OCI-M1 (cell line): Measurements from ENCODE around the gene GMDS.
A peak's percentile ranks its signal among the peaks of the same experiment; 100 is the strongest.
"Not testable (repeated sequence)": the region's sequence is repeated elsewhere in the genome, so short reads cannot be mapped to it uniquely, and the experiment has no call there.

Source experiments
- DNase-seq: peaks from one replicate; lab custom pipeline; 2025; lab: John Stamatoyannopoulos, UW

GMDS gene

GRCh38 chr6:1686117-1687098, 559.0 kb downstream of the GMDS start:
- DNase-seq, result peak; percentile 10

DNA sequence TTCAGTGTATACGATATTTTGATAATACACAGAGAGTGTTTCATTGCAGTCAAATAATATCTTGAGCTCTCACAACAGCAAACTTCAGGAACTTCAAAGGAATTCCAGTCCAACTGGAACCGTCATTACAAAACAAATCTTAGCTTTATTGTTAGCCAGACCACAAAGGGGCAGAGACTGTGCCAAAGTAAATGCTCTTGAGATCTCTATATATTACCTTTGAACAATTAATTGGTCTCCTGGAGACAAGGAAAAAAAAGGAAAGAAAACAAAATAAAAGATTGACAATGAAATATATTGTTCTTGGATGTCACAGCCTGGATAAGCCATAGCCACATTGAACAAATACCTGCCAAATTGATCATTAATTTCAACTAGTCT, 565.7 kb downstream of the GMDS start:
- DNase-seq, result no peak

GRCh38 chr6:1679031-1679687, 566.2 kb downstream of the GMDS start:
- no peak for DNase-seq

- DNase-seq, result no peak
Measured at GRCh38 chr6:1678201-1678600, 567.2 kb downstream of the GMDS start.

GRCh38 chr6:1672379-1672778, 573.0 kb downstream of the GMDS start:
- DNase-seq, result no peak

DNA sequence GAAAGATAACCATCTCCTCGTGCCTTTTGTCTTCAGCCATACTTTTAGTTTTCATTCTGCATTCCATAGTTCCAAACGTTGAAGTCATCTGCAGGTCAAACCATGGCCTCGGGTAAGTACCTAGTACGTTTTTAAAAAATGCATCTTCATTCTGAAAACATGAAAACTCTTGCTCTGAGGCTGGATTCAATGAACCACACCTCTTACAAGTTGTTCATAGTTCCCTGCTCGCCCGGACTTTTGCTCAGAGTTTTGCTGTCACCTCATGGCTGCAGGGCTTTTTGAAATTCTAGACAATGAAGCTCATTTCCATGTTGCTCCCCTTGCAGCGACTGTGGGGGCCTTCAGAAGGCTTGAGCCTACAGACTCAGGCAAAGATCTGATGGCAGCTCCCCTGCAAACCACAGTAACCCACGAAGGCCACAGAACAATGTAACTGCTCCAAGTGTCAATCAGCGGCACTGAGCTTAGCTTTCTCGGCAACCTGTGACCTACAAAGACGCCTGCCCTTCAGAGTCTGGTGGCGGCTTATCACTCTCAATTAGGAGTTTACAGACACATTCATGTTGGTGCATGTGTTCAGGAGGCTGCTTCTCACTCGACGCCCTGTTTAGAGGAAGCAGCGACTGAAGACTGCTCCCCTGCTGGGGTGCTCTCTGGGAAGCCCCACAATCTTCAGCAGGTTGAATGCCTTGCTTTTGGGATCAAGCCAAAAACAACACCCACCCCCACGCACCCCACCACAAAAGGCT, 574.5 kb downstream of the GMDS start:
- no peak for DNase-seq

GRCh38 chr6:1669996-1670395, 575.4 kb downstream of the GMDS start:
- no peak for DNase-seq

GRCh38 chr6:1668456-1668855, 576.9 kb downstream of the GMDS start:
- DNase-seq, result not testable (repeated sequence)

DNA sequence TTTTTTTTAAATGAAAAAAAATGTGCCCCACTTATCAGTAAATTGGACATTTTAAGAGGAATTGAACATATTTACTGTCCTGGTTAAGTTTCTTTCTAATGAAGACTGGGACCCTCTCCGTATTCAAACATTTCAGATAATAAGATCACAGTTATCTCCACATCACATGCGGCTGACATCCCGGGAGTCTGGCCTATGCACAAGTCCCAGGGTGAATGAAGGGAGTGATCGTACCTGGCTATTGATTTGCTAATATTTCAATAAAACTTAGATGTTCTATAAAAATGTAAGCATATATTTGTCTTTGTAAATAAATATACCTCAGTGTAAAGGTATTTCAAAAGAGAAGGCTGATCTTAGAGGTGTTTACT, 577.6 kb downstream of the GMDS start:
- no peak for DNase-seq

GRCh38 chr6:1667012-1667804, 578.2 kb downstream of the GMDS start:
- no peak for DNase-seq

DNA sequence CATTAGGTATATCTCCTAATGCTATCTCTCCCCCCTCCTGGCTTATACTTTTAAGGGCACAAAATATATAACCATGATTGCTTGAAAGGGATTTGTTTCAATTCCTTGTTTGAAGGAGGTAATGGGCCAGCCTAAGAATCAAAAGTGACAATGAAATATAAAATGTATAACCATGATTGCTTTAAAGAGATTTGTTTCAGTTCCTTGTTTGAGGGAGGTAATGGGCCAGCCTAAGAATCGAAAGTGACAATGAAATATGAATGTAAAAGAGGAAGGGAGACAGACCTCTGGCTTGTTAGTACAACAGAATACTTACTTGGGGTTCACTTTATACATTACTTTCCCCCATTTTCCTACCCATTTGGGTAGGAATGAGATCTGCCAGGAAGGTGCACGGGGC, 580.2 kb downstream of the GMDS start:
- peak; percentile 20 for DNase-seq

GRCh38 chr6:1664329-1664728, 581.1 kb downstream of the GMDS start:
- no peak for DNase-seq

- DNase-seq, result no peak
Measured at GRCh38 chr6:1663511-1663910, 581.9 kb downstream of the GMDS start.

DNA sequence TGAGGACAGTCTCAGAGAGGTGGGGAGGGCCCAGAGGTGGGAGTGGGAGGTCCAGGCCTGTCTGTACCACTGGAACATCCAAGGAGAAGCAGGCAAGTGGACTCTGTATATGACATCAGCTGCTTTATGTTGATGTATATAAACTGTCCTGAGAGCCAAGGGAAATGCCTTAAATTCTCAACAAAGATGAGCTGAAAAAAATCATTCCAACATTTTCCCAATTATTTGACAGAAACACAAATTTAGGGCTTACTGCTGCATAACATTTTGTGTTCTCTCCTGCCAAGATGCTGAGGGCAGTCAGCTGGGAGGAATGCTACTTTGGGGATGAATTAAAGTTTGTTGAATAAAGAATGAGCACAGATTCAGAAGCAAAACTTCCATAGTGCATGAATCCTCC, 582.9 kb downstream of the GMDS start:
- DNase-seq, result no peak

DNA sequence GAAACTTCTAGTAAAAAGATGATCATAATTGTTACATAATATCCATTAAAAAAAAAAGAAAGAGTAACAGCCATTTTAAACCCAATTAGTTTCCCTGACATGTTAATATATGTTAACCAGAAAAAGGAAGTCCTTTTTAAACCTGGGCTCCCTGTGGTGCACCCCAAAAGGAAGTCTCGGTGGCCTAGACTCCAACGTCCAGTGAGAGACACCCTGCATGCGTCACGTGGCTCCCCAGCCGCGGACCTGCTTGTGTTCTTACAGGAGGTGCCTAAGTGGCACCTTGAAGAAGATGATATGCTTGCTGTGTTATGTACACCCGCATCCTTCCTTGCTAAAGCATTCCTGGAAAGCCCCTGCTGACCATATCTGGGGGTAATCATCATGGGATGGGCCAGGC, 585.6 kb downstream of the GMDS start:
- DNase-seq, result no peak

GRCh38 chr6:1658212-1659005, 587.0 kb downstream of the GMDS start:
- DNase-seq, result no peak

DNA sequence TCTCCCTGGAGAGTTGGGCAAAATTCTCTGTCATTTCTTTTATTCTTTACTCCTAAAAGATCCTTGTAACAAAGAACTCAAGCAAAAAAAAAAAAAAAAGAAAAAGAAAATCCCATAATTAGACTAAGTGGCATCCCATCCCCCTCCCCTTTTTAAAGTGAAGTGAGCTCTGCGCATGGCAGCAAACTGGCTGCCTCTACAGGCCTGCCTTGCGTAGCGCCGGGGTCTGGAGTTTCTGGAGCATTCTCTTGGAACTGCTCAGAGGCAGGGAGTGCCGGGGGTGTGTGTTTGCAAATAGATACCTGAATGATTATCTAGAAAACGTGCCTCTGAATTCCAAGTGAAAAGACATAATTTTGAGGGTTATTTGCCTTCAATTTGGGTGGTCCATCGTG, 587.6 kb downstream of the GMDS start:
- no peak for DNase-seq

GRCh38 chr6:1657116-1657770, 588.2 kb downstream of the GMDS start:
- no peak for DNase-seq

DNA sequence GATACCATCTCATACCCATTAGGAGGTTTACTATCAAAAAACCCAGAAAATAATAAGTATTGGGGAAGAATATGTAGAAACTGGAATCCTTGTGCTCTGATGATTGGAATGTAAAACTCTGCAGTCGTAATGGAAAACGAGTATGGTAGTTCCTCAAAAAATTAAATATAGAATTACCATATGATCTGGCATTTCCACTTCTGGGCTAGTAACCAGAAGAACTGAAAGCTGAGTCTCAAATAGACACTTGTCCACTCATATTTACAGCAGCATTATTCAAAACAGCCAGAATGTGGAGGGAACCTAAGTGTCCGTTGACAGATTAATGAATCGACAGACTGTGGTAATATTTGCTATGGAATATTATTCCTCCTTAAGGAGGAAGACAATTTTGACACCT, 591.4 kb downstream of the GMDS start:
- DNase-seq, result no peak

DNA sequence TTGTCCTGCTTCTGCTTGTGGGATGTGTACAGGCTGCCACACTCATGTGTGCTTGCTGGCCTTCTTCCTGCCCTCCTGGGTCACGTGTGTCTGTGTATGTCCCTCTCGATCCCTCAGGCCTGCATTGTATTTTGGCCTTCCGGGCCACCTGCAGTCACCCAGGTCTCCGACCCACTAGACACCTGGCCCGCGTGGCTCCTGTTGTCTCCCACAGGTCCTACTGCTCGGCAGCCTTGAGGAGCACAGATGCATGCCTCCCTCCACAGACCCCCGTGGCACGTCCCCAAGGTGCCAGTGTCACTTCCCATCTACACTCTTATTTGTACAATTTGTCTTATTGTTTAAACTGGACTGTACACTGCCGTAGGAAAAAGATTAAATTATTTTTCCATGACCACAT, 592.6 kb downstream of the GMDS start:
- DNase-seq, result no peak

DNA sequence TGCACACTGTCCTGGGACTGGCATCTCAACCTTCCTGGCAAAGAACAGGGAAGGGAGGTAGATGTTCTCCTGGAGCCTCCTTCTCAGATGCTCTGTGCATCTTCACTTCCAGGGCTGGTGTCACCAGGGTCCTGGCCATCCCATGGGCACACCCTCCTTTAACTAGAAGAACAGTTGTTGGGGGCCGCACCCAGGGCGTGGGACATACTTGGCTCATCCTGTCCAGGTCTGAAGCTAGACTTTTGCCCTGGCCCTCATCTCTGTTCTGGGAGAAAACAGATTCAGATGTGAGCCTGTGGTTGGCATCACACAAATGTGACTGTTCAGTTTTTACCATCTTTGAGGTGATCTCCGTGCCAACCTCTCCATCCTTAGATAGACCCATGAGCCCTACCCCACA, 594.0 kb downstream of the GMDS start:
- no peak for DNase-seq
